Stimulated activated CD4-positive, alpha-beta T cell treated with anti-CD3 and anti-CD28 coated beads, Interleukin-4, amount 100 ng/mL, for 4 hours (primary cell): ENCODE measurements around the gene HPCAL4.

Experiments used
- DNase-seq, 2 experiments: peaks; one replicate each; pipeline ENCODE4 v3.0.0-alpha.2; 2020

HPCAL4 gene

DNA sequence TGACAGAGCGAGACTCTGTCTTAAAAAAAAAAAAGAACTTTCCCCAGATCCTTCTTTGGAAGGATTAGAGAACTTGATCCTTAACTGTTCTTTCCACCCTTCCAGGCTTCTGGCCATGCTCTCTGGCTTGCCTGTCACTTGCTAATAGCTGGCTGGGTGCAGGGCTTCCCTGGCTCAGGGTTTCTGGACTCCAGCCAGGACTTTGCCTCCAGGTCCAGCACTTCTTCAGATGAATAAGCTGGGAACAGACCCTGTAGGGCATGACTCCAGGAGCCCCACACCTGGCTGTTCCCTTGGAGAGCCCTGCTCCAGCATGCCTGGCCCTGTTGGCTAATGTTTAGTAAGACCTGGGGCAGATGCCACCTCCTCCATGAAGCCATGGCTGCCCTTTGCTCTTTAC lies 16.0 kb downstream of the HPCAL4 start:
- DNase-seq: no peak

- no peak for DNase-seq
Observed at GRCh38 chr1:39673215-39673614, 18.0 kb downstream of the HPCAL4 start.

DNA sequence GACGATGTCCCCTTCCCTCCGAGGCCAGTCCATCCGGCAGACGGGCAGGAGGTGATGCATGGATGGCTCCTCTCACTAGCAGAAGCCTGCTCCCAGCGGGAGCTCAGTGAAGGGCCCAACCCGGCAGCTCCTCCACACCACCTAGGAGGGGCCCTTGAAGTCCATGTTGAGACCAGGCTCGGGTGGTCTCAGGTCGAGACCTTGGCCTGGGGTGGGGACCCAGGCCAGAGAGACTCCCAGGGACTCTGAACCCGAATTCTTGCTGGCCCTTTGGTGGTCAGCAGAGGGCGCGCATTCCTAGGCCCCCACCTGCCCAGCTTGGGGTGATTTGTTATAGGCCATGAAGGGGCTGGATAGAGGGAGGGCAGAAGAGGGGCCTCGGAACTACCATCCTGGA lies 18.7 kb downstream of the HPCAL4 start:
- DNase-seq: peak in 1 of 2 experiments; percentile 23

GRCh38 chr1:39671793-39672550 lies 19.3 kb downstream of the HPCAL4 start, which contains the start of gene NT5C1A:
TSS of gene NT5C1A (minus strand) at chr1:39672107. CDS start at chr1:39672038, 69 bp downstream.
- peak; percentile 9 to 27 for DNase-seq

GRCh38 chr1:39671433-39671792 lies 19.8 kb downstream of the HPCAL4 start:
- no peak for DNase-seq

GRCh38 chr1:39670689-39671088 lies 20.5 kb downstream of the HPCAL4 start:
- no peak for DNase-seq

GRCh38 chr1:39668894-39669293 lies 22.3 kb downstream of the HPCAL4 start:
- no peak for DNase-seq

DNA sequence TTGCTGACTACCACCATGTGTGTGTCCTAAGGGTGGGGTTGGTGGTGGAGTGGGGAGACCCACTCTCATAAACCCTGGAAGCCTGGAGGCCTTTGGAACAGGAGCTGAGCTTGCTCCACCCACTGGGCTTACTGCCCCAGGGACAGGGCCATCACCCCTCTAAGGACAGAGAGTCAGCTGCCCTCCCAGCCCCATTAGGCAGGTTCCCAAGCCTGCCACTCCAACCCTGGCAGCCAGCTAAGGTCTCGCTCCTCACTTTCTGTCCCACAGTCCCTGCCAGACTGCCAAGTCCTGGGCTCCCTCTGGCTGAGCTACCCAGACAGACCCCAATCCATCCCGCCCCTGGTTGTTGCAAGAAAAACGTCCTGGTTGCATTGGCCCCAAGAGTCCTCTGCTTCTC lies 23.1 kb downstream of the HPCAL4 start:
- DNase-seq: no peak

- DNase-seq: no peak
Observed at GRCh38 chr1:39666772-39667171, 24.5 kb downstream of the HPCAL4 start.

- no peak for DNase-seq
Observed at GRCh38 chr1:39663559-39663958, 27.7 kb downstream of the HPCAL4 start.

- DNase-seq: no peak
Observed at GRCh38 chr1:39662861-39663260, 28.4 kb downstream of the HPCAL4 start.

DNA sequence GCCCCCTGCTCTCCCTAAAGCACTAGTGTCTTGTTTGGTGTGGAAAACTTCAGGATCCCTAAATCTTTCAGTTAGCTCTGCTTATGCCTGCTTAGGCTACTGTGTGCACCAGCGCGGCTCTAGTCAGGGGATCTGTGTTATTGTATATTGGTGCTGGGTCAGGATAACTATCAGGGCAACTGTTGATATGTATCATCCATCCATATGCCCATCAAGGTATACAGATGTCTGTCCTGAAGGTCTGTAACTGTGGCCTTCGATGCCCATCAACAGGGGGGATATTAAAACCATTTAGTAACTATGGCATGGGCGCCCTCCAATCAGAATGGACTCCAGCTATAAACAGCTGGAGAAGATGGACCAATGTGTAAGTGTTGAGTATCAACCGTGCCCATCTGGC lies 31.7 kb downstream of the HPCAL4 start:
- DNase-seq: no peak

GRCh38 chr1:39659110-39659509 lies 32.1 kb downstream of the HPCAL4 start:
- no peak for DNase-seq

GRCh38 chr1:39657923-39658485 lies 33.2 kb downstream of the HPCAL4 start:
- DNase-seq: peak; percentile 39 to 61

- DNase-seq: no peak
Observed at GRCh38 chr1:39657402-39657801, 33.8 kb downstream of the HPCAL4 start.

DNA sequence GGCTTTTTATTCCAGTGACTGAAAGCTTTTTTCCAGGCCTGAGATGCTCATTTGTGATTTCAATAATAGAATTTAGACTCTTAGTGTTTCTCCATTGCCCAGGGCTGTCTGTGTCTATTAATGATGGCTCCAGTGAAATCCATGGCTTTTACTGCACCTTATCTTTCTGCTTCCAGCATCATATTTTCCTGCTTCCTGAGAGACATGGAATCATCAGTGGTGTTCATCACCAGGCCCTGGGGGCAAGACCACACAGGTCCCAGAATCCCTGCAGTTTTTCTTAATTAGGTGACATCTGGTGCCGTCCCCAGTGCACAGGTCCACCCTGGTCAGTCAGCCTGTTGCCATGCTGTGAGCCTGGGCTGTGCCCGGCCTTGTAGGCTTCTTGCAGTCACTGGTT lies 34.8 kb downstream of the HPCAL4 start:
- no peak for DNase-seq

DNA sequence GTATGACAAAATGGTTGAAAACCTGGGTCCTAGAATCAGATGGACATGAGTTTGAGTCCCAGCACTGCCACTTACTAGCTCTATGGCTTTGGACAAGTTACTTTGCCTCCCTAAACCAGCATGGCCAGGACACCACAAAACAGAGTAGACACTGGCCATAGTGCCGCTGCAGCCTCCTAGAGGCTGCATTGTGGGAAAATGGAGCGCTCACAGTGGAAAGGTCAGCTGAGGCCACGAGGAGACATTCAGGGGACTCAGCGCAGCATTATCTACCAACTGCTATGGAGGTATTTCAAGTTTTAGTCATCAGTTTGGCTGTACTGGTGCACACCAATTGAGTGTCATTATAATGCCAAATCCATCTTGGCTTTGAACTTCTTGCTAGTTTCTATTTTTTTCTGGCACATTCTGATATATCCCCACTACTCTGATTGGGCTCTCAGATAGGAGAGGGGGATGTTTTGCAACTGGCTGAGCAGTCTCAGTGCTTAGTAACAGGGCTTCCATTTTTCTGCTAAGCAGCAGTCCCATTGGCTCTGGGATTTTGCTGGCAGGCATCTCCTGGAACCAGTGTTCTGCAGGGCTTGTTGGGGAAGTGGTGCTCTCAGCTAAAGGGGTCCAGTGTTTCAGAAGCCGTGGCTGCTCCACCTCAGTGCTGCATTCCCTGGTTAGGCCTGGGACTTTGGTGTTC lies 35.5 kb downstream of the HPCAL4 start:
- DNase-seq: no peak

DNA sequence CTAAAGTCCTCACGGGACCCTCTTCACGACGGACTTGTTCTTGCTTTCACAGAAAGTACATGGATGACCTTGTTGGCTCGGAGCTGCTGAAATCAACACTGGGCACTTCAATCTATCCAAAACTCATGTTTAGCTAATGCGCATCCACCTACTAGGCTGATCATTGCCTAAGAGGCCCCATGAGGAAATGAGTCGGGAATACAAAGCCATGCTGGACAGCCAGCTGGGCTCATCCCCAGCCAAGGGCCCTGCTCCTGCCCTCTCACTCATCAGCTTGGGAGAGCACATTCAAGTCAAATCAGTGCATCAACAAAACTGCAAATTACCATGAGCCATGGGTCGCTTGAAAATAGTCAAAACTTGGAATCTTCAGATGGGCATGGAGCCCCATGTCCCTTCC lies 36.9 kb downstream of the HPCAL4 start:
- DNase-seq: no peak

DNA sequence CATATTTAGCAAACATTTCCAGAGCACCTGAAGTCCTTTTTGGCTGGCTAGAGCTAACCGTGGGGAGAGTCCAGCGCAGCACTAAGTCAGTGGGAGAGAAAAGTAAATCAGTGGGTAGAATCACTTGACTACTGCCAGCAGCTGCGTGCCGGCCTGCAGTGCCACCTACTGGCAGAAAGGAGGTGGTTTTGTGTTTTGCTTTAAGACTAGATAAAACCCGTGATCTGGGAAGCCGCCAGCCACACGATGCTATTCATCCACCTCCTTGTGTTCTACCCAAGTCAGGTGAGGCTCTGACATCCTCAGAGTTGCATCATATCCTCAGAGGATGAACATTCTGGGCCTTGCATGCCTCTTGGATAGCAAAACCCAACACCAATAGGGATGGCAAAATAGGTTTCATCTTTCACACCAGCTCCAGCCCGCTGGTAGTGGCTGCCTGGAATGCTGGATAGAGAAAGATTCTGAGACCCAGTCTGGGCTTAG lies 37.6 kb downstream of the HPCAL4 start:
- peak; percentile 66 to 68 for DNase-seq

DNA sequence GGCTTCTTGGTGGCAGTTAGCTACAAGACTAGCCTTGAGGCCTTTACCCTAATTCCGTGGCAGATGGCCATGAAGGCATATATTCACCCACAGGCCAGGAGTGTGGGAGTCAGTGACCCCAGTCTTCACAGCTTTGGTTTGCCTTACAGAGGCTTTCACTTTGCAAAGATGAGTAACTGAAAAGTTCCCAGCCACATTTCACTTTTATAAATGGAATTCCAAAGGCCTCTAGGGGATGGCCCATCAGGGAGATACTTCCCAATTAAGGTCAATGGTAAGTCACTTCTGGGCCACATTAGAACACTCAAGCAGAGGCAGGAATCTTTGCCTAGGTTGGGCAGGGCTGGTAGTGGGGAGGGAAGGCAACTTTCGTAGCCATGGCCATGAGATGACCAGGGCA lies 38.7 kb downstream of the HPCAL4 start:
- no peak for DNase-seq

- no peak for DNase-seq
Observed at GRCh38 chr1:39652105-39652504, 39.1 kb downstream of the HPCAL4 start.

DNA sequence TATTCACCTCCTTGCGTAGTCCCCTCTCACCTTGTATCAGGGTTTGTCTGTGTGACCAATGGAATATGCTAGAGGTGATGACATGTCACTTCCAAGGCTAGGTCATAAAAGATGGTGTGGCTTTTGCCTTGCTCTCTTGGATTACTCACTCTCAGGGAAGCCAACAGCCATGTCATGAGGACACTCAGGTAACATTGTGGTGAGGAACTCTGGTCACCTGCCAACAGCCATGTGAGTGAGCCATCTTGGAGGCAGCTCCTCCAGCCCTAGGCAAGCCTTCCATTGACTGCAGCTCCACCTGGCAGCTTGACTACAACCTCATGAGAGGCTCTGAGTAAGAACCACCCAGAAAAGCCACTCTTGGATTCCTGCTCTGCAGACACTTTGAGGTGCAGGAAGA lies 40.8 kb downstream of the HPCAL4 start:
- DNase-seq: no peak

- no peak for DNase-seq
Observed at GRCh38 chr1:39649636-39650185, 41.5 kb downstream of the HPCAL4 start.

- DNase-seq: no peak
Observed at GRCh38 chr1:39648496-39648895, 42.7 kb downstream of the HPCAL4 start.
